Esophagus muscularis mucosa (tissue), 4 donors: Measurements from ENCODE around the gene MAP6. TPM values are rescaled to one million over a fixed set of nuclear protein-coding genes. Genes with fewer than 3 reads are reported as not detected.
A peak's percentile ranks its signal among the peaks of the same experiment; 100 is the strongest.

Experiments
- DNase-seq: peaks from one replicate; pipeline ENCODE4 v3.0.0-alpha.2; 2017; ENCODE audit errors: extremely low spot score
- H3K27ac ChIP-seq, 4 donors: fragments of 200-600 bp; sonication (generic); replicated peaks in 1 of 4; 1 replicate in 3 of 4; 2 replicates in 1 of 4; pipeline ENCODE4 v1.5.1; 2016 to 2019; ENCODE audit warnings: mild to moderate bottlenecking in 1 of 4
- H3K27me3 ChIP-seq, 4 donors: fragments of 200-600 bp; sonication (generic); one replicate each; pipeline versions ENCODE4 v1.5.1 to v1.6.0; 2016 to 2019
- H3K36me3 ChIP-seq, 4 donors: fragments of 200-600 bp; sonication (generic); one replicate each; pipeline ENCODE4 v1.5.1; 2016 to 2019
- H3K4me1 ChIP-seq, 4 donors: fragments of 200-600 bp; sonication (generic); one replicate each; pipeline ENCODE4 v1.5.1; 2016 to 2019
- H3K4me3 ChIP-seq, 4 donors: fragments of 200-600 bp; sonication (generic); 1 replicate in 2 of 4; 2 replicates in 2 of 4; pipeline ENCODE4 v1.5.1; 2016 to 2019; ENCODE audit warnings: mild to moderate bottlenecking in 4 of 4, moderate library complexity in 1 of 4
- H3K9me3 ChIP-seq, 4 donors: fragments of 200-600 bp; sonication (generic); 1 replicate in 3 of 4; 2 replicates in 1 of 4; pipeline ENCODE4 v1.5.1; 2016 to 2019
- CTCF ChIP-seq, 3 experiments: fragments of 200-600 bp in 2 of 3; fragments of 450-650 bp in 1 of 3; sonication (generic) in 2 of 3; IDR thresholded peaks; one replicate each; pipeline ENCODE4 v1.5.1; 2017 to 2019; ENCODE audit warnings: antibody characterized with exemption in 3 of 3, mild to moderate bottlenecking in 2 of 3, moderate library complexity in 1 of 3
- EP300 ChIP-seq: sonication (generic); formaldehyde crosslinking; IDR thresholded peaks from one replicate; pipeline ENCODE4 v1.6.1; 2017; ENCODE audit warnings: antibody characterized with exemption
- POLR2A ChIP-seq: fragments of 450-650 bp; IDR thresholded peaks from one replicate; pipeline ENCODE4 v1.6.1; 2017; ENCODE audit warnings: antibody characterized with exemption, moderate library complexity, mild to moderate bottlenecking, low read depth
- POLR2AphosphoS5 ChIP-seq, 2 donors: sonication (generic); formaldehyde crosslinking; IDR thresholded peaks; one replicate each; pipeline ENCODE4 v1.6.1; 2017; ENCODE audit warnings: antibody characterized with exemption in 2 of 2
- WGBS: methylation state at CpG from one replicate; pipeline ENCODE4 v1.1.5; 2018; 5-methylcytosine and 5-hydroxymethylcytosine counted together
- intact Hi-C: fragments of 100-400 bp; cut with DNase I; formaldehyde crosslinking; loops from one replicate; pipeline ENCODE4 v1.15.1; 2023
- total RNA-seq, 4 donors: library from RNA; depleted of rRNA; stranded (reverse); fragments of >200 nt; gene quantifications; one replicate each; pipeline versions ENCODE4 v1.1.0 to v1.2.1, GENCODE V29; 2016

MAP6 gene
- total RNA-seq, 4 donors from 2014 or later: 20.7 to 43.8 (median 30.5) TPM

- Histone ChIP-seq H3K9me3 (no peaks in the 10 kb centered on the region), H3K27me3 (no peaks in the 10 kb centered on the region), H3K36me3 (no peaks in the 10 kb centered on the region), H3K4me3 (peak overlapping the region in 2 of 4 donors; percentile 39 to 45), H3K27ac (peak overlapping the region; percentile 99 to 100 (median 100)), H3K4me1 (peaks cover 53 to 71% (median 67%) of the 10 kb centered on the region in 4 donors)
- no peak for DNase-seq
- WGBS: 88% methylated on average over 11 of the region's 12 CpGs
- intact Hi-C loops: no loop called here
- TF ChIP-seq CTCF (IDR thresholded peaks at IDR 0.05) (no peak), EP300 (no peak), POLR2A (no peak), POLR2AphosphoS5 (IDR thresholded peaks at IDR 0.05) (no peak)
Measured at GRCh38 chr11:75555079-75555811, 113.6 kb downstream of the MAP6 start.

DNA sequence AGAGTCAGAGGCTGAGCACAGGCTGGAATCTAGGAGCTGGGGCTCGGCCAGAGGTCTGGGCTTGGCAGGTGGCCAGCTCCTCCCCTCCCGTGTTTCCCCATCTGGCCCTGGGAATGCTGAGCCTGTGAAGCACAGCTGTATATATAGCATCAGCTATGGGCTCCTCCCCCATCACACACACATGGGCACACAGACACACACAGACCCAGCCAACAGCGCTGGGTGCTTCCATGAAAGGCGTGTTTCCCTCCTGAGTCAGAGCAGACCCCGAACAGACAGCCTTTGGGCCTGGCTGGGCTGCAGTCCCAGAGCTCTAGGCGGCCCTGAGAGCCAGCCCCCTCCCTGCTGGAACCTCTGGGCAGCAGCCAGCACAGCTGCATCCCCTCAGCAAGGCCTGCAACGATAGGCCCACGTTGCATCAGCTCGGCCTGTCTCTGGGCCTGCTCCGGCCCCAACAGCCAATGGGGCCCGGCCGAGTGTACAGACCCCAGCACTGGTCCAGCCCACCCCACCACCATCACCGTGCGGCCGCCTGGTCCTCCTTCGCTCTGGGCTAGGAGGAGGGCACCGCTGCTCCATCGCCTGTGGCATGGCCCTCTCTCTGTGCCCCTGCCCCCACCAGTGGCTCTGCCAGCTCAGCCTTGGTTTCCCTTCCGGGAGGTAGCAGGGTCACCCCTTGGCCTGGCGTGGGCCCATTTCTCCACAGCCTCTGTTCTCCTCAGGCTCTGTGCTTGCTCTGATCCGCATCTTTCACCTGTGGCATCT is 114.4 kb downstream of the MAP6 start:
- no peaks in the 10 kb centered on the region for H3K36me3 ChIP-seq
- H3K27me3 ChIP-seq: no peaks in the 10 kb centered on the region
- intact Hi-C loops: no loop called here
- peak overlapping the region; percentile 24 to 45 (median 33) for H3K4me3 ChIP-seq
- peak overlapping the region; percentile 99 to 100 (median 100) for H3K27ac ChIP-seq
- peak; percentile 95 for DNase-seq
- 41% methylated on average over 9 of the region's 21 CpGs for WGBS
- no peaks in the 10 kb centered on the region for H3K9me3 ChIP-seq
- peaks cover 45 to 63% (median 59%) of the 10 kb centered on the region in 4 donors for H3K4me1 ChIP-seq
- TF ChIP-seq POLR2A (peak; percentile 50), CTCF (IDR thresholded peaks at IDR 0.05) (no peak), POLR2AphosphoS5 (IDR thresholded peaks at IDR 0.05) (peak; percentile 96 to 98)

GRCh38 chr11:75553889-75554257 is 115.0 kb downstream of the MAP6 start:
- H3K4me1 ChIP-seq: peaks cover 39 to 58% (median 53%) of the 10 kb centered on the region in 4 donors
- no peak for DNase-seq
- 38% methylated on average over 1 of the region's 1 CpG for WGBS

GRCh38 chr11:75553182-75553581 is 115.7 kb downstream of the MAP6 start:
- Histone ChIP-seq H3K27me3 (no peaks in the 10 kb centered on the region), H3K4me1 (peaks cover 32 to 51% (median 47%) of the 10 kb centered on the region in 4 donors), H3K4me3 (no peak overlapping the region), H3K36me3 (no peaks in the 10 kb centered on the region), H3K27ac (peak overlapping the region; percentile 99 to 100 (median 100)), H3K9me3 (no peaks in the 10 kb centered on the region)
- TF ChIP-seq EP300: no peak
- no peak for TF ChIP-seq CTCF (IDR thresholded peaks at IDR 0.05)
- no peak for TF ChIP-seq POLR2A
- no peak for TF ChIP-seq POLR2AphosphoS5 (IDR thresholded peaks at IDR 0.05)
- no peak for DNase-seq
- intact Hi-C loops: no loop called here
- WGBS: 71% methylated on average over 6 of the region's 6 CpGs

More at GRCh38 chr11:75553889-75554257, 115.0 kb downstream of the MAP6 start:
- intact Hi-C loops: no loop called here
- no peaks in the 10 kb centered on the region for H3K36me3 ChIP-seq
- H3K27ac ChIP-seq: peak overlapping the region; percentile 99 to 100 (median 100)
- H3K27me3 ChIP-seq: no peaks in the 10 kb centered on the region
- peak overlapping the region in 1 of 4 donors; percentile 39 for H3K4me3 ChIP-seq
- TF ChIP-seq EP300 (no peak), CTCF (IDR thresholded peaks at IDR 0.05) (no peak), POLR2A (no peak), POLR2AphosphoS5 (IDR thresholded peaks at IDR 0.05) (no peak)
- no peaks in the 10 kb centered on the region for H3K9me3 ChIP-seq
